Measurements from ENCODE around the gene IFT80. TPM values are rescaled to one million over a fixed set of nuclear protein-coding genes. Genes with fewer than 3 reads are reported as not detected.

The IFT80 gene
- total and polyA plus RNA-seq, 9 of the 15 experiments (the other 6 are each of a cell fraction or from before 2014, with no cell fraction given): 6.7 to 21.1 (median 16.4) TPM

- TF ChIP-seq TSHZ1 (CRISPR knock-in tag; IDR thresholded peaks at IDR 0.05): no peak
- peak in 1 of 2 experiments; percentile 53; a peak in 1 of 4 replicates for TF ChIP-seq FOXK2 (conservative IDR thresholded peaks at IDR 0.05 in 1 of 2, IDR thresholded peaks at IDR 0.05 in 1 of 2; ENCODE audit: low read depth in 2 of 2)
- peak; percentile 26 to 34 for TF ChIP-seq E2F6 (IDR thresholded peaks at IDR 0.05; ENCODE audit: borderline replicate concordance in 1 of 2, extremely low read depth in 1 of 2, insufficient read depth in 1 of 2, insufficient read length in 1 of 2, low read depth in 1 of 2, low read length in 1 of 2, poor library complexity in 1 of 2, severe bottlenecking in 1 of 2)
- TF ChIP-seq ARID3B (CRISPR knock-in tag; IDR thresholded peaks at IDR 0.05; ENCODE audit: borderline replicate concordance): no peak
- no peak for TF ChIP-seq KLF10 (CRISPR knock-in tag; IDR thresholded peaks at IDR 0.05)
- 0 out of 2 replicates have a peak, but pooled peaks have one; percentile 19 for TF ChIP-seq GATA2 (CRISPR knock-in tag; IDR thresholded peaks at IDR 0.05)
- peak; percentile 98 for TF ChIP-seq ZHX1 (conservative IDR thresholded peaks at IDR 0.05; ENCODE audit: low read length)
- TF ChIP-seq ZNF639 (CRISPR knock-in tag; conservative IDR thresholded peaks at IDR 0.05 in 1 of 2, IDR thresholded peaks at IDR 0.05 in 1 of 2): peak in 1 of 2 experiments; percentile 71; a peak in 1 of 4 replicates
- no peak for TF ChIP-seq CEBPB (tag; IDR thresholded peaks at IDR 0.05)
- no peak for TF ChIP-seq ZNF561 (CRISPR knock-in tag; conservative IDR thresholded peaks at IDR 0.05)
- peak; percentile 45; the same call in 1 of the 2 replicates for TF ChIP-seq SMAD4 (CRISPR knock-in tag; conservative IDR thresholded peaks at IDR 0.05)
- no peak for TF ChIP-seq HNRNPH1 (optimal IDR thresholded peaks at IDR 0.05; ENCODE audit: low read depth, low read length)
- 0 out of 2 replicates have a peak, but pooled peaks have one; percentile 27 for TF ChIP-seq CGGBP1 (CRISPR knock-in tag; IDR thresholded peaks at IDR 0.05)
Measured at GRCh38 chr3:160399125-160400029, at the start of gene IFT80, which contains the start of gene SMC4 (continued).

Data from K562 (cell line).